ENCODE measurements around the gene N4BP2L2.

DNA sequence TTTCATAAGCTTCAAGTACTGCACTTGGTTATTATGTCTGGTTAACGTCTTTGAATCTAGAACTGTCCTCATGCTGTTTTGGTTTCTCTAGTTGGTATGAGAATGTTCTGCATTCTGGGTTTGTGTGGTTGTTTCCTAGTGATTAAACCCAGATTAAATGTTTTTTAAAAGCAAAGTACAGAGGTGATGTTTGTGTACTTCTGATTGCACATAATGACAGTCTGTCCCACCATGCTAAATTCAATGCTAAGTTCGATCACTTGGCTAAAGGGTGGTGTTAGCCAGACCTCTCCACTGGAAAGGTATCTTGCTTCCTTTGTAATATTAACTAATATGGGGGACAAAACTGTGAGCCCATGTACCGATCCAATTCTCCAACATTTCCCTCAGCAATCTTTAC lies 125.3 kb downstream of the N4BP2L2 start:
- TF ChIP-seq, protein P1, sequence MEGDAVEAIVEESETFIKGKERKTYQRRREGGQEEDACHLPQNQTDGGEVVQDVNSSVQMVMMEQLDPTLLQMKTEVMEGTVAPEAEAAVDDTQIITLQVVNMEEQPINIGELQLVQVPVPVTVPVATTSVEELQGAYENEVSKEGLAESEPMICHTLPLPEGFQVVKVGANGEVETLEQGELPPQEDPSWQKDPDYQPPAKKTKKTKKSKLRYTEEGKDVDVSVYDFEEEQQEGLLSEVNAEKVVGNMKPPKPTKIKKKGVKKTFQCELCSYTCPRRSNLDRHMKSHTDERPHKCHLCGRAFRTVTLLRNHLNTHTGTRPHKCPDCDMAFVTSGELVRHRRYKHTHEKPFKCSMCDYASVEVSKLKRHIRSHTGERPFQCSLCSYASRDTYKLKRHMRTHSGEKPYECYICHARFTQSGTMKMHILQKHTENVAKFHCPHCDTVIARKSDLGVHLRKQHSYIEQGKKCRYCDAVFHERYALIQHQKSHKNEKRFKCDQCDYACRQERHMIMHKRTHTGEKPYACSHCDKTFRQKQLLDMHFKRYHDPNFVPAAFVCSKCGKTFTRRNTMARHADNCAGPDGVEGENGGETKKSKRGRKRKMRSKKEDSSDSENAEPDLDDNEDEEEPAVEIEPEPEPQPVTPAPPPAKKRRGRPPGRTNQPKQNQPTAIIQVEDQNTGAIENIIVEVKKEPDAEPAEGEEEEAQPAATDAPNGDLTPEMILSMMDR (IDR thresholded peaks at IDR 0.05) = no peak
- TF ChIP-seq EP300 (IDR thresholded peaks at IDR 0.05) = no peak

All from gastroesophageal sphincter (tissue), 3 donors.